HG03354 (cell line): ENCODE data around the gene NR3C1.
"Not testable (repeated sequence)": the region's sequence is repeated elsewhere in the genome, so short reads cannot be mapped to it uniquely, and the experiment has no call there.

Experiments
- ATAC-seq: cut with Tn5 transposase; IDR thresholded peaks from one replicate; pipeline ENCODE4 v1.9.1; 2021; ENCODE audit warnings: mild to moderate bottlenecking; ENCODE audit not compliant: unreplicated experiment, poor library complexity, severe bottlenecking

Gene NR3C1

DNA sequence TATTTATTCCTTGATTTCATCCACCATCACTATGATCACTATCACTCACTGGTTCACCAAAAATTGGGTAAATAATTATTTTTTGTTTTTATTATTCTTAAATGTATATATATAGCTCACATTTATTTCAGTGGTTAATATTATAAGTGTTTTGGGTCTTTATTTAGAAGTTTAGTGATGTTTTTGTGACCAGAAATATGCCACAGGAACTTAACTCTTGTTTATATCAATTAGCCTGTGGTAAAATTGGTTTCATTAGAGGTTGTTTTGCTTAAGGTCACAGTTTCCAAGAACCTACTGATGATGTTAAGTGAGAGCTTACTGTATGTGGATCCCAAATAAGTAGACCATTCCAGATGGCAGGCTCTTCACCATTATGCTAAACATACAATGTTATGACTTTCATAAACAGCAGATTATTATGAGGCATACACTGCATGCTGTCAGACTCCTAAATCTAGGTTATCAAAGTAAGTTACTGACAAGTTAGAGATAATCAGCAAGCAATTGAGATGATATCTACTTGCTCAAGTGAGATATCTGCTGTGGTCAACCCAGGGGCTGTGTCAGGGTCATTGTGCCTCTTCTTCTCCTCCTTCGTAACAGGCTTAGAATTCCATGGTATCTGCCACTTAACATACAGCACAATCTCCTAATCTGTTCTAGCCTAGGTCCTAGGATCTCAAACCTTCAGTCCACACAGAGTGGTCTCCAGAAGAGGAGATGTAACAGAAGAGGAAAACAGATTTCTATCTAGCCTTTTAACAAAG is 57.6 kb downstream of the NR3C1 start:
- ATAC-seq, result no peak

DNA sequence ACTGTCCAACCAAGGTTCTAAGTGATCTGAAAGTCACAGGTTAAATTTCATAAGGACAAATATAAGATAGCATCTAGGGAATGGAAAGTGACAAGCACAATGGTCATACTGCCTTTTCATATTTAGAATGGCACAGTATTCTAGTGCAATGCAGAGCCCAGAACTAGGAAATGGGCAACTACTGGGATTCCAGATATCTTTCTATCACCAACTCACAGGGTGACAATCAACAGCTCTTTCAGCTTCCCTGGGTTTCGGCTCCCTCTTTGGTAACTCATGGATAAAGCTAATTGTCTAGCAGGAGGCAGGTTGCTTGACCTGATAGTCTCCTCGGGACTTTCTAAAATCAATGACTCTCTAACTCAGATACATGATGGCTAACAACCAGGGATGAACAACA is 60.4 kb downstream of the NR3C1 start:
- ATAC-seq, result no peak

DNA sequence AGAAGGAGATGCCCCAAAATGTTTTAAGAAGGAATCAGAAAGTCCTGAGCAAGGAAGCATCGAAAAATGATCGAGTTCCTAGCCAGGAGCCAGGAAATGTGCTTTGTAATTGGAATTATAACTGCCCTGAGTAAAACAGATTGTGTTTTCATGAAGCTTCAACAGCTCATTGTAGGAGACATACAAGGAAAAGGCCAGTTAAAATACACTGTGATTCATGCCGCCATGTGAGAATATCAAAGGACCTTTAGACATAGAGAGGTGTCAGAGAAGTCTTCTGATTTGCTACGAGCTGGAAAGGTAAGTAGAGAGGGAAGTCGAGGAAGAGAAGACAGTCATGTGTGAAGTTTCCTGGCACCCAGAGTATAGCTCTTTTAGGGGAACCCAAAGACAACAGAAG is 60.9 kb downstream of the NR3C1 start:
- no peak for ATAC-seq

DNA sequence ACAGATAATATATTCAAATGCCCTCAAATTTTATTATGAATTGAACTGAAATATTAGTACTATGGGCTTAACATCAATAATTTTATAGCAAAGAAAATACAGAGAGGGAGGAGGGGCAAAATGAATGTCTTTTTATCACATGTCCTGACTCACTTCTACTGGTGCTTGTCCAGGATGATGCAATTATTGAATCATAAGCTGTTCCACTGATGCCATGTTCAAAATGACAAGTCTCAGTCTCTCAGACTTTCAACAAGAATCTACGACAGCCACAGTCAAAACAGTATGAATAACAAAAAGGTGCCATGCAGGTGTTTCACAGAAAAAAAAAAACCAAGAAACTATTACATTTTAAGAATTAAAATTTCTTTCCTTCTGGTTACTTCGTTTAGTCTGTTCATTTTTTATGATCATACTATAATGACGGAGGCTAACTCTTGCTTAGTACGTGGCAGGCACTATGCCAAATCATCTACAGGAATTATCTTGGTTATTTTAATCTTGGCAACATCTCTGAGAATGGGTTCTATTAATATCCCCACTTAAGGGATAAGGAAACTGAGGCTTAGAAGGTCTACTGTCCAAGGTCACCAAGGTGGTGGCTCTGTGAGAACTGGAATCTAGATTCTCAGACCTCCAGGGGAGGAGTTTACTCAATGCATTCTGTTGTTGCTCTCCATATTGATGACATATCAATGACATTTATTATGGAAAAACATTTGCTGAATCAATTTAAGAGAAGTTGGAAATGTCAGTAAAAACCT is 61.5 kb downstream of the NR3C1 start:
- ATAC-seq, result no peak

DNA sequence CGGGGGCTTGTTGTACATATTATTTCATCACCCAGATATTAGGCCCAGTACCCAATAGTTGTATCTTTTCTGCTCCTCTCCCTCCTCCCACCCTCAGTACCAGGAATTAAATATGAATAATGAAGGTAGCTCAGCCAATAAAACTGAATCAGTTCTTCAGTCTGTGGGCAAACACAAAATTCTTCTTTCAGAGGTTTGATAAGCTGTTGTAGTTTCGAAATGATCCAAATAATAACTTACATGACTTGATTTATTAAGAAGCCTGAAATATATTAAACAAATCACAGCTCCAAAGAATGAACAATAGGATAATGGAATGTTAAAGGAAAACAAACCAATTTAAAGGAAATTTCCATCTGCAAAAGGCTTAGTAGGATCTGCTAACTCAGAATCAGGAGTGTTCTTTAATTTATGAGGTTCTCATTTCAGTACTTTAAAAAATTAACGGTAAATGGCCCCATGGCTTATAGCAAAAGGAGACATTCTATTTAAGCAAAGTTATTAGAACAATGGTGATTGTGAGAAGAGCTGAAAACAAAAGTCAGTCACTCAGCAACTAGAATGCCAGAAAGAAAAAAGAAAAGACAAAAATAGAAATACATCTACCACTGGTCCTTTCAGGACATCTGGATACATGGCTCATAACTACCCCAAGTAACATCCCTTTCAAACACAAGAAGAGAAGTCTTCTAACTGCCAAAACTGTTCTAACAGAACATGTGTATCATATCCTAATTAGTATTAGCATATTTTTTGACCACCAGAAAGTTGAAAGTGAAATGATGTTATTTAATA is 62.4 kb downstream of the NR3C1 start:
- no peak for ATAC-seq

DNA sequence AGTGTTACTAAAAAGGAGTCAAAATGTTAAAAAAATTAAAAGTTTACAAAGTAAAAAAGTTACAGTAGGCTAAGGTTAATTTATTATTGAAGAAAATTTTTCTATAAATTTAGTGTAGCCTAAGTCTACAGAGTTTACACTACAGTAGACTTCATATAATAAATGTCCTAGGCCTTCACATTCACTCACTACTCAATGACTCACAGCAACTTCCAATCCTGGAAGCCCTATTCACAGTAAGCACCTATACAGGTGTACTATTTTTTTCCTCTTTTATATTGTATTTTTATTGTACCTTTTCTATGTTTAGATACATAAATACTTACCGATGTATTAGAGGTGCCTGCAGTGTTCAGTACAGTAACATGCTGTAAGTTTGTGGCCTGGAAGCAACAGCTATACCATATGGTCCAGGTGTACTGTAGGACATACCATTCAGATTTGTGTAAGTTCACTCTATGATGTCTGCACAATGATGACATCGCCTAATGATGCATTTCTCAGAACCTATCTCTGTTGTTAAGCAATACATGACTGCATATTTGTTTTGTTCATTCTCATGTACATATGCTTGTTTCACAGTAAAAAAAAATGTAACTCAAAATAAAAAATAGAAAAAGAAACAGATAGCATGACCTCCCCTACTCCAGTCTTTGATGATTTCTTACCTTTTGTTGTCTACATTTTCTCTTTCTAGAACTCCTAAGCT is 64.7 kb downstream of the NR3C1 start:
- no peak for ATAC-seq

DNA sequence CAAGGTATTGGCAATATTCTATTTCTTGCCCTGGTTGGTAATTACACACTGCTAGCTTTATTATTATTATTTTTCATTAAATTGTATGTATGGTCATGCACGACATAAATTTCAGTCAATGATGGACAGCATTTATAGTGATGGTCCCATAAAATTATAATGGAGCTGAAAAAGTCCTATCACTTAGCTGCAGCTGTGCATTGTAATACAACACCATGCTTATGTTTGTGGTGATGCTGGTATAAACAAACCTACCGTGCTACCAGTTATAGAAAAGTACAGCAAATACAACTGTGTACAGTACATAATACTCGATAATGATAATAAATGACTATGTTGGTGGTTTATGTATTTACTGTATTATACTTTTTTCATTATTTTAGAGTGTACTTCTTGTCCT is 65.5 kb downstream of the NR3C1 start:
- no peak for ATAC-seq

DNA sequence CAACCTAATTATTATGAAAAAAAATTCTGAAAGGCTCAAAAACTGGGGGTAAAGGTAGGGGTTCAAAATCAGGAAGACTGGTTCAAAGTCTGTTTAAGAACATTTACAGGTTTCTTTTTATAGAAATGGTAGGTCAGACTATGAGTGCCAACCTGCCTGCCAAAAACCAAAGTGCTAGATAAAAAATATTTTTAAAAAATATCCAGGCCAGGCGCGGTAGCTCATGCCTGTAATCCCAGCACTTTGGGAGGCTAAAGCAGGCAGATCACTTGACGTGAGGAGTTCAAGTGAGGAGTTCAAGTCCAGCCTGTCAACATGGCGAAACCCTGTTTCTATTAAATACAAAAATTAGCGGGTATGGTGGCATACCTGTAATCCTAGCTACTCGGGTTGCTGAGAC is 67.0 kb downstream of the NR3C1 start:
- ATAC-seq, result no peak

DNA sequence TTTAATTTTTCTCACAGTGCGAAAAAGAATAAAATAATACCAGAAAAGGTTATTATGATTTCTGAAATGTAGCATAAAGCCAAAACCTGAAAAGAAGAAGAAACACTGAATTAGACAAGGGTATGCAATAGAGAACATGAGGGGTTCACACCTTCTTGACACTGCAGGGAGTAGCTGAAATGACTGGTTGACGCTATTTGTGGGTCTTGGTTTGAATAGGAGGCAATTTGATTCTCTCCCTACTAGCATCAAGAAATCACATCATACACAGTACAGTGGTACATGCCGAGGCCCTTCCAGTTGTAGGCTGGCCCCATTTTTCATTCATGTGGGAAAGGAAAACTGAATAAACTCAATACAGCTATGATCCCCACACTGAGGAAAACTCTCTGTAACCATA is 68.6 kb downstream of the NR3C1 start:
- no peak for ATAC-seq

DNA sequence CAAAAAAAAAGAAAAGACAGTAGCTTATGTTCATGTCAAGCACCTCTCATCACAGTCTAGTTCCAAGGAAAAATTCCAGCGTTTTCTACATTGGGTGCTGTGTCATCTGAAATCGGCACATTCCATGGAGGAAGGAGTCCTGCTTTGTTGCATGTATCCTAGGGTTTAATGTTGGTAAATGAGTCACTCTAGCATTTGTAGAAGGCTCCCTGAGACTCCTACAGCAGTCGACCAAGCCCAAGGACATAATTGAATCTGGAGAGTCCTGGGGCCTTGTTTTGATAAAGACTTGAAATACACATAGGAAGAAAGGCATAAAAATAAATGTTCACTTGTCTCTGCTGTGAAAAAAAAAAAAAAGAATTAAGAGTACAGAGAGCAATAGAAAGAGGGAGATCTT is 69.1 kb downstream of the NR3C1 start:
- not testable (repeated sequence) for ATAC-seq

DNA sequence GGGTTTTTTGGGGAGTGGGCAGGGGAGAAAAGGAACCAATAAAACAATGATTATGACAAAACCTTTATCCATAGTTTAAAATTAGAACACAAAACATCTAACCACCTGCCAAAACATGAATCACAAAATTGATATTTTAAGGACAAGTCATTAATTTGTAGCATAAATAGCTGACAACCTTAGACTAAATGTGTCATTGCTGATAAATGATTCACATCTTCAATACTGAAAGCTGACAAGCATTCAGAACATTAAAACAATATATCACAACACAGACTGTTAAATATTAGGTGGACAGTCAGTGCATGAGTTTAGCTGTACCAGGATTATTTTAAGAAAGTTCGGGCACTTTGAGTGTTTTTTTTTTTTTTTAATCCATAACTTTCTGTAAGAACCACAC is 71.5 kb downstream of the NR3C1 start:
- ATAC-seq, result no peak

DNA sequence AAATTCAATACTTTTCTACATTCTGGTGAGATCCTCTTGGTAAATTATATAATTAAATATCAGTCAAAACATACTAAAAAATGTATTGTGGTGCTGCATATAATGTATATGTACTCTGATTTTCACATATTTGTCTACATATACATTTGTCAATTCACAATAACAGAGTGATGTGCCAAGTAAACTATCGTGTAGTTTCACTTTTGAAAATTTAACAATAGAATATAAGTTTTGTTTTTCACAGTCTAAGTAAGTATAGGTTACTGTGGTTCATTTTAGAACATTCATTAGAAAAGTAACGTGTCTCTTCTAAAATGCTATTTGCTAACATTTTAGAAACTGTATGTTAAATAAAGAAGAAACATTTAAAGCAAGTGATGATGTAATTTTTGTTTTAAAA is 73.6 kb downstream of the NR3C1 start:
- ATAC-seq, result no peak

DNA sequence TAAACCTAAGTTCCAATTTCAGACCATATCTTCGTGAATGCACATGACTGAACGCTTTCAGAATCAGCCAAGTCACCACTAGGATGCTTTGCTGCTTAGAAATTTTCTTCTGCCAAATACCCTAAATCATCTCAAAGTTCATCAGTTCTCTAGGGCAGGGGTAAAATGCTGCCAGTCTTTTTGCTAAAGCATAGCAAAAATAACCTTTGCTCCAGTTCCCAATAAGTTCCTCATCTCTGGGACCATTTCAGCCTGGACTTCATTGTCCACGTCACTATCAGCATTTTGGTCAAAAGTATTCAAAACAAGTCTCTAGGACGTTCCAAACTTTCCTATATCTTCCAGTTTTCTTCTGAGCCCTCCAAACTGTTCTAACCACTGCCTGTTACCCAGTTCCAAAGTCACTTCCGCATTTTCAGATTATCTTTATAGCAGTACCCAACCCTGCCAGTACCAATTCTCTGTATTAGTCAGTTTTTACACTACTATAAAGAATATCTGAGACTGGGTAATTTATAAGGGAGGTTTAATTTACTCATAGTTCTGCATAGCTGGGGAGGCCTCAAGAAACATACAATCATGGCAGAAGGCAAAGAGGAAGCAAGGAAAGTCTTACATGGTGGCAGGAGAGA is 74.8 kb downstream of the NR3C1 start:
- ATAC-seq, result no peak

DNA sequence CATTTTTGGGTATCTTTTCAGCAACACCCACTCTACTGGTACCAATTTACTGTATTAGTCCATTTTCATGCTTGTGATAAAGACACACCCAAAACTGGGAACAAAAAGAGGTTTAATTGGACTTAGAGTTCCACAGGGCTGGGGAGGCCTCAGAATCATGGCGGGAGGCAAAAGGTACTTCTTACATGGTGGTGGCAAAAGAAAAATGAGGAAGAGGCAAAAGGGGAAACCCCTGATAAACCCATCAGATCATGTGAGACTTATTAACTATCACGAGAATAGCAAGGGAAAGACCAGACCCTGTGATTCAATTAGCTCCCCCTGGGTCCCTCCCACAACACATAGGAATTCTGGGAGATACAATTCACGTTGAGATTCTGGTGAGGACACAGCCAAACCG is 78.4 kb downstream of the NR3C1 start:
- ATAC-seq, result not testable (repeated sequence)

DNA sequence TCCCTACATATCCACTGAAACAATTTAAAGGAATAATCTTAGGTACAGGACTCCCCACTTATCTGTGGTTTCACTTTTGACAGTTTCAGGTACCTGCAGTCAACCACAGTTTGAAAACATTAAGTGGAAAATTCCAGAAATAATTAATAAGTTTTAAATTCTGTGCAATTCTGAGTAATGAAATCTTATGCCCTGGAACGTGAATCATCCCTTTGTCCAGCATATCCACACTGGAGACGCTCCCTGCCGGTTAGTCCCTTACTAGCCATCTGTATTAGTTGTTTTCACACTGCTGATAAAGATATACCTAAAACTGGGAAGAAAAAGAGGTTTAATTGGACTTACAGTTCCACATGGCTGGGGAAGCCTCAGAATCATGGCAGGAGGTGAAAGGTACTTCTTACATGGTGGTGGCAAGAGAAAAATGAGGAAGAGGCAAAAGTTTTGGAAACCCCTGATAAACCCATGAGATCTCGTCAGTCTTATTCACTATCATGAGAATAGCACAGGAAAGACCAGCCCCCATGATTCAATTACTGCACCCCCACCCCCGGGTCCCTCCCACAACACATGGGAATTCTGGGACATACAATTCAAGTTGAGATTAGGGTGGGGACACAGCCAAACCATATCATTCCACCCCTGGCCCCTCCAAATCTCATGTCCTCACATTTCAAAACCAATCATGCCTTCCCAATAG is 80.4 kb downstream of the NR3C1 start:
- ATAC-seq, result not testable (repeated sequence)

DNA sequence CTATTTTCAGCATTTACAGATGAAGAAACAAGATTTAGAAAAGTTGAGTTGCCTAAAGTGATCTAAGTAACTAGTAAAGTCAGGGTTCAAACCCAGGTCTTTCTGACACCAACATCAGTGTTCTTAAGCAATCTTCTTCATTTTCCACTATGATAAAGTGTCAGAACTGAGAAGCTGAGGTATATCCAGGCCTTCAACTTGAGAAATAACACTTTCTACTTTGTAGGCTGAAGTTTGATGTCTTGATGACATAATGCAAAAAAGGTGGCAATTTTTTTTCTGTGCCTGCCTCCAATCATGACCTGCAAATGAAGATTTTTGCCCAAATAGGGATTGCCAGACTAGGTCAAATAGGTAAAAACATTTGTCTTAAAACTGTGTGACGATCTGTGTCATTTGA is 81.3 kb downstream of the NR3C1 start:
- no peak for ATAC-seq

DNA sequence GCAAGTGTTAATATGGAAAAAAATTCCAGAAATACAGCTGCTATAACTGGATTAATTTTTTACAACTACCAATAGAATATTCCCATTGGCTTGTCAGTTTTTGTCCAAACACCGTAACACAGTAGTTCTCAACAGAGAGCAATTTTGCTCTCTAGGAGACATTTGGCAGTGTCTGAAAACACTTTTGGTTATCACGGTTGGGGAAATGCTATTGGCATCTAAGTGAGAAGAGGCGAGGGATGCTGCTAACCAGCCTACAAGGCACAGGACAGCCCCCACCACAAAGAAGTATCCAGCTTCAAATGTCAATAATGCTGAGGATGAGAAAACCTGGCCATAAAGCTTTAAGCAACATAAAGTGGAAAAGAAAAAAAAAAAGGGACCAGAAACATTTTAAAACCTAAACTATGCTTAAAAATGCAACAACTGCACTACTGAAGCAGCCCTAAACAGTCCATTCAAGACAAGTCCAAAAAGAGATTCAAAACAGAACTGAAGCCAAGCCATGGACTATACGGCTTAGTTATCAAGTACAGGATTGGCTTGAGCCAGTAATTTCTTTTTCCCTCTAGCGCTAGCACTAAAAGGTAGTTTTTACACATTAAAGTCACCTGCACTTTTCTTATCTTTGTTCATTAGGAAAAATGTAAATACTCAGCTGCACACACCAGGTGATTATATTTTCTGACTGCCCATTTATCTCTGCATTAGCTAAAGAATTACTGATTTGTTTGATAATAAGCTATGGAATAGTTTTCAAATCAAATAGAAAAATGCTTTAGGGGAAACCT is 83.9 kb downstream of the NR3C1 start:
- ATAC-seq, result no peak

DNA sequence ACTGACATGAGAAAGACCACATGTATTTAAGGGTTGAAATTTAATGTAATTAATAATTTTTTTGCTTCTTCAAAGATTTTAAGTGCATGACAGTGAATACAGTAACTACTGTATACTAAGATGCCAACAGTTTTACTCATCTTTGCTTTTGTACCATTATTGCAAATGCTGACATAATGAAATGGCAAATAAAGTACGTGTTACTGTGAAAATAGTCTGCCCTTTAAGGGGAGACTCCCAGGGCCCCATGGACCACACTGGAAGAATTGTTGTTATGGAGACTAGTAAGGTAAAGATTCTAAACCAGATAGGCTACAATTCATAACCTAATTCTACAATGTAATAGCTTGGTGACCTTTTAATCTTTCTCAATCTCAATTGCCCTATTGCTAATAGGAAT is 84.7 kb downstream of the NR3C1 start:
- ATAC-seq, result no peak
